Motor neuron (in vitro differentiated cells): Measurements from ENCODE around the gene EPB41L2. TPM values are rescaled to one million over a fixed set of nuclear protein-coding genes. Genes with fewer than 3 reads are reported as not detected.
A peak's percentile ranks its signal among the peaks of the same experiment; 100 is the strongest.

ENCODE experiments used
- ATAC-seq, 8 experiments: fragments of 200-7000 bp; cut with Tn5 transposase; replicated peaks in 6 of 8; 2 replicates each; pipeline ENCODE4 v1.8.0; 2021; ENCODE audit warnings: mild to moderate bottlenecking in 8 of 8, moderate library complexity in 8 of 8
- H3K27ac ChIP-seq, 2 donors: fragments of 250-450 bp; sonication (Bioruptor Pico); 2 replicates each; pipeline ENCODE4 v1.9.0; 2021; ENCODE audit warnings: antibody characterized with exemption in 2 of 2, mild to moderate bottlenecking in 2 of 2, moderate library complexity in 1 of 2
- H3K4me1 ChIP-seq, 2 donors: fragments of 250-450 bp; sonication (Bioruptor Pico); replicated peaks in 1 of 2; 2 replicates each; pipeline ENCODE4 v1.6.1; 2021; ENCODE audit warnings: antibody characterized with exemption in 2 of 2, mild to moderate bottlenecking in 2 of 2, moderate library complexity in 1 of 2
- H3K4me3 ChIP-seq, 5 donors: fragments of 250-450 bp; sonication (Bioruptor Pico); 2 replicates each; pipeline ENCODE4 v1.9.0; 2021; ENCODE audit warnings: antibody characterized with exemption in 5 of 5, mild to moderate bottlenecking in 5 of 5, moderate library complexity in 4 of 5
- WGBS, 10 experiments: fragments of 450-650 bp; shearing (Covaris generic); methylation state at CpG; one replicate each; pipeline ENCODE4 v1.0.0; 2022; 5-methylcytosine and 5-hydroxymethylcytosine counted together
- in situ Hi-C, 9 experiments: fragments of 400-800 bp; cut with MboI; loops; one replicate each; pipeline ENCODE4 v1.15.0; 2021; ENCODE audit warnings: low sequenced_read_pairs in 9 of 9, low pct_unique_long_range_greater_than_20kb in 2 of 9; ENCODE audit not compliant: unreplicated experiment in 9 of 9
- total RNA-seq, 8 experiments: library from RNA; unstranded; fragments of 300-600 nt; gene quantifications; 2 replicates each; pipeline versions ENCODE4 v1.2.3 to v1.2.4, GENCODE V29; 2022

The EPB41L2 gene
- total RNA-seq, 8 experiments from 2014 or later: 17.0 to 135 (median 34.5) TPM

GRCh38 chr6:131003488-131004386, 59.3 kb downstream of the EPB41L2 start:
- WGBS, 10 experiments: 46 to 100% (median 85%) methylated on average over 1 to 5 of the region's 5 CpGs
- peak in 1 of 8 experiments; percentile 19 for ATAC-seq
- H3K4me3 ChIP-seq: no peak overlapping the region
- no peak overlapping the region for H3K27ac ChIP-seq
- peaks cover 0 to 3% of the 10 kb centered on the region in 2 donors for H3K4me1 ChIP-seq
- in situ Hi-C loops: no loop called here

DNA sequence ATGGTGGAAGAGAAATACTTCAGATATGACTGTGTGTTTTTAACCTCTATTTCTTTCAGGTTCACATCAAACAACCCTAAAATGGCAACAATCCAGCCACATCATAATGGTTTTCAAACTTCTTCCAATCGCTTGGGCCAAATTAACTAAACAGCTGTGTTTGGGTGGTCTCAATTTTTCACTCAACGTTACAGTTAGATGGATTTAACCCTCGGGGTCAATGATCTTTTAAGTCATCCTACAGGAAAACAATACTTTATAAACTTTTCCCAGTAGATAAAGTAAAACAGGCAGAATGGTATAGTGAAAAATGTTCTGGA, 60.4 kb downstream of the EPB41L2 start:
- in situ Hi-C loops: no loop called here
- WGBS, 10 experiments: 13 to 87% (median 64%) methylated on average over 2 to 3 of the region's 3 CpGs; no CpG with 5 or more reads in 2 of the 10 experiments
- H3K27ac ChIP-seq: no peak overlapping the region
- no peak for ATAC-seq
- H3K4me1 ChIP-seq: peaks cover 0 to 3% of the 10 kb centered on the region in 2 donors
- H3K4me3 ChIP-seq: no peak overlapping the region

- ATAC-seq: no peak
These were observed 60.9 kb downstream of the EPB41L2 start for GRCh38 chr6:131001945-131002660.

DNA sequence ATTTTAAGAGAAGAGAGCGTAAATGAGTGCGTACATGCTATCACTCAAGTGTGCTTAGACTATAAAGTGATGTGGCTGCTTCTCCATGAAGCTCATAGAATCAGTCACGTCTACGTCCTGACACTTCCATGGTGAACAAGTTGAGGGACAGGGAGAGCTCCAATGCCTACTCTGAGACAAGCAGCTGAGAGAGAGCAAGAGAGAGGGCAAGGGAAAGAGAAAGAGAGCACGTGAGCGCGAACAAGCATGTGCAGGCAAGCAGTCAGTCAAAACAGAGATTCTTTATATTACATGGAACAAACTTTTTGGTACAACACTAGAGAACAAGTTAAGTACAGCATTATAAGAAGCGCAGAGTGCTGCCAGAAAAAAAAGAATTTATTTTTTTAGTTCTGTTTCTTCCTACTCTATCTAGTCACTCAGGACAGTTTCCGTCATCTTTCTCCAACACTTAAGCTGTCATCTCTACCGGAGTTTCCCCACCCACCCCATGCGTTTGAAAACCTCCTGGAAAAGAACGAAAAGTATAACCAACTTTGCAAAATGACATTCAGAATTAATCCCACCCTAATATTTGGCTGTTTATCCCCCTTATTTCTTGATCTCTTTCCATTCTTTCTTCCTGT, 61.8 kb downstream of the EPB41L2 start:
- ATAC-seq: no peak
- in situ Hi-C loops: no loop called here
- Histone ChIP-seq H3K27ac (no peak overlapping the region), H3K4me3 (no peak overlapping the region), H3K4me1 (peaks cover 7 to 8% of the 10 kb centered on the region in 2 donors)
- WGBS, 10 experiments: 53 to 94% (median 88%) methylated on average over 4 to 12 of the region's 12 CpGs

More at GRCh38 chr6:131001945-131002660, 60.9 kb downstream of the EPB41L2 start:
- WGBS, 10 experiments: 67 to 100% (median 81%) methylated on average over 1 to 8 of the region's 8 CpGs
- H3K4me3 ChIP-seq: no peak overlapping the region
- H3K27ac ChIP-seq: no peak overlapping the region
- peaks cover 3 to 5% of the 10 kb centered on the region in 2 donors for H3K4me1 ChIP-seq
- in situ Hi-C loops: no loop called here

- 80 to 100% (median 90%) methylated on average over 4 to 6 of the region's 6 CpGs; no CpG with 5 or more reads in 3 of the 10 experiments for WGBS, 10 experiments
- no peak overlapping the region for H3K4me3 ChIP-seq
- H3K4me1 ChIP-seq: peaks cover 7 to 8% of the 10 kb centered on the region in 2 donors
- in situ Hi-C loops: no loop called here
- H3K27ac ChIP-seq: no peak overlapping the region
- ATAC-seq: no peak
These were observed 62.5 kb downstream of the EPB41L2 start for GRCh38 chr6:131000544-131000943.

DNA sequence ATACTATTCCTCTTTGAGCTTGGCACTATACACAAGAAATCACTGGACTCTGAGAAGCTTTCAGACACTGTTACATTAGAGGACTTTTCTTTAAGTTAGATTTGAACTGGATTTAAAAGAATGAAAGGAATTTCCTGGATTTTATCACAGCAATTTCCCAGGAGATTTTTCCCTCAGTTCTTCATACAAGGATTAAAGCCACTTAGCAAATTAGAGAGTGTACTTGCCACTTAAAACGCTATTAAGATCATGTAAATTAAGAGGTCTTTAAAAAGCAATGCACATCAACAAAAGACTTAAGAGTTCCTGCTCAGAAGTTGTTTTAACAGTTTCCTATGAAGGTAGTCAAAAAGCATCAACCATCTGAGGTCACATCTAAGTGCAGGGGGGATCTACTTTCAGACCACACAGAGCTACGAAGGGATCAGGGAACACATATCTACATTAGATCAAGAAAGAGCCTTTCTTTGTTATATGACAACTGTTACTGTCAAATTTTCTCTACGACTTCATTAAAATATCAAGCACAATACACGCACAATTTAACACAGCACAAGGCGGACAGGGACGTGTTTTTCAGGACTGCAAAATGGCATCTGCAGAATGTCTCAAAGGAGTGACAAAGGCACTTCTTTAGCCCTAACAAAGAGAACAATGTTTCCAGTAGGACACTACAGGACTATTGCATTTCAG, 65.8 kb downstream of the EPB41L2 start:
- Histone ChIP-seq H3K27ac (peak overlapping the region in 1 of 2 donors; percentile 13), H3K4me1 (peaks cover 4 to 8% of the 10 kb centered on the region in 2 donors), H3K4me3 (peak overlapping the region in 2 of 5 donors; percentile 5 to 13)
- in situ Hi-C loops: no loop called here
- ATAC-seq: peak in 6 of 8 experiments; percentile 40 to 81 (median 76)
- WGBS, 10 experiments: 0 to 74% (median 10%) methylated on average over 1 to 6 of the region's 6 CpGs

- Histone ChIP-seq H3K4me3 (no peak overlapping the region), H3K27ac (no peak overlapping the region), H3K4me1 (peaks cover 4 to 8% of the 10 kb centered on the region in 2 donors)
- 33 to 100% (median 100%) methylated on average over 1 of the region's 1 CpG; no CpG with 5 or more reads in 4 of the 10 experiments for WGBS, 10 experiments
- no peak for ATAC-seq
- in situ Hi-C loops: no loop called here
These were observed 66.4 kb downstream of the EPB41L2 start for GRCh38 chr6:130996635-130997034.

DNA sequence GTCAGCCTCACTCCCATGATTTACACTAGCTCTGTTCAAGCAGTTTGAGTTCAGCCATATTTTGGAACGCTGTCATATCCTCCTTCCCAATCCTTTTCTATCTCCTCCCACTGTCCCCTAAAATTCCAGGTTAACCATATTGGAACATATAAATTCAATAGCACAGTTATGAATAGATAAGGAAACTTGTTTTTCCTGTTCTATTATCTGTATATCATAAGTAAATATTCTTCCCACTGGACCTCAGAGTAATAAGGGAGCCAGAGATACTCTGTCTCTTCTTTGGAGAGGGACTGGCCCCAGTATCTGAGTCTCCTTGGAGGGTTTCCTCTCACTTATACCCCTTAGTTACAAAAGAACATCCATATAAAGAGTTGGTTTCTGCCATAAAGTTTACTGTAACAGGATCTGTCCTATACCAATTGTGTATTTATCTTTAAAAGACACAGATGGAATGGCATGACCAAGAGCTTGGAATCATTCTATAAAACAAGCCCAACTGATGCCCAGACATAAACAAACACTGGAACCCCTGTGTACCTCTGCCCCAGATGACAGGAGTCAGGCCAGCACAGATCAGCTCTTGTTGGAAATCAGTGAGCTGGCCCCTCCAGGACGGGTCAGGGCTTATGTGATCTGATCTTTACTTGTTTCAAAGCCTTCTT, 67.1 kb downstream of the EPB41L2 start:
- WGBS, 10 experiments: 83 to 100% (median 100%) methylated on average over 1 to 2 of the region's 2 CpGs; no CpG with 5 or more reads in 3 of the 10 experiments
- Histone ChIP-seq H3K27ac (no peak overlapping the region), H3K4me3 (no peak overlapping the region), H3K4me1 (peaks cover 4 to 8% of the 10 kb centered on the region in 2 donors)
- in situ Hi-C loops: no loop called here
- ATAC-seq: no peak

- in situ Hi-C loops: no loop called here
- 92 to 100% (median 96%) methylated on average over 2 to 8 of the region's 10 CpGs; no CpG with 5 or more reads in 4 of the 10 experiments for WGBS, 10 experiments
- peaks cover 4 to 8% of the 10 kb centered on the region in 2 donors for H3K4me1 ChIP-seq
- no peak overlapping the region for H3K27ac ChIP-seq
- no peak for ATAC-seq
- no peak overlapping the region for H3K4me3 ChIP-seq
These were observed 68.5 kb downstream of the EPB41L2 start for GRCh38 chr6:130994319-130995097.

DNA sequence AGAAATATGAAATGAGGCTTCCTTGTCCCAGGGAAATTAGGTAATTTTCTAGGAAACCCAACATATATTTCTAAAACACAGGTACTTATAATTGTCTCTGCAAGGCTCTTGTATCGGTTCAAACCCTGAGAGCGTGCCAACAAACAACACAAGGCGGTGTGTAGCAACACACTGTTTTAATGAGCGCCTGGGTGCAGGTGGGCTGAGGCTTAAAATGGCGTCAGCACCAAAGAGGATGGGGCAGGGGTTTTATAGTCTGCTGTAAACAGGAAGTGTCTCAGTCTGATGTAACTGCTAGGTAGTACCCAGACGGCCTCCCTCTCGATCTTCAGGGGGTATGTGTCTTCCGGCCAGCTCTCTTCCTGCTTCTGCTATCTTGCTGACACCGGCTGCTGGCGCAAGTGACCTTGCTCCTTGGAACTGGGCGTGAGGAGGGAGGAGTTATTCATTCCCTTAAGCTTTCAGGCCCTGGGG, 69.7 kb downstream of the EPB41L2 start:
- ATAC-seq: no peak
- WGBS, 10 experiments: 88 to 100% (median 92%) methylated on average over 2 to 8 of the region's 11 CpGs; no CpG with 5 or more reads in 3 of the 10 experiments
- H3K4me1 ChIP-seq: peaks cover 4 to 8% of the 10 kb centered on the region in 2 donors
- in situ Hi-C loops: no loop called here
- no peak overlapping the region for H3K4me3 ChIP-seq
- H3K27ac ChIP-seq: no peak overlapping the region

DNA sequence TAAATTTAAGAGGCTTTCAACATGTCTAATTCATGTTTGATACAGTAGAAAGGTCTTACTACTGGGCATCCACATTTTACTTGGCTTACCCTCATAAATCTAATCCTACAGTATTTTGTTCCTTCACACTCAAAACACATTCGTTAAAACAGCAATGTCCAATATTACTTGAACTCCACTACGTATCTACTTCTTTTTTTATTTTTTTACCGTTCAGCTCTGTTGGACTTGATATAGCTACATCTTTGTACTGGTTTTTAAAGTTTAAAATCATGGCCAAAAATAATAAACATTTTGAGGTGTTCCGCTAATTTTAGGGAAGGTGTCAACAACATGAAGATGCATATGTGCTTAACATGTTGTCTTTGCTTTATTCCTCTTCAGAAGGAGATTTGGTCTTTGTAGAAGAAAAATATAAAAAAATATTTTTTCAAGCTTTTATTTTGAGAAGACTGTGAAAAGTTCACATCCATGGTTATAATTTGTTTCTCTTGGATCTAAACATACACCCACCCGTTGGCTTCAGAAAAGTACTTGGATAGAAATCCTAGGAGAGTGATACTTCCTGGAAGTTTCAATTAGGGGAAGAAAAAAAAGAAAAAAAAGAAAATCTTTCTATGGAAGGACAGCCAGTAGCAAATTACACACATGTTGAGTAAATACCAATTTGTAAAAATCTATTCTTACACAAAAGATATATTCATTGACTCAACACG, 71.5 kb downstream of the EPB41L2 start:
- in situ Hi-C loops: no loop called here
- 54 to 100% (median 94%) methylated on average over 4 to 6 of the region's 6 CpGs for WGBS, 10 experiments
- H3K27ac ChIP-seq: no peak overlapping the region
- H3K4me3 ChIP-seq: no peak overlapping the region
- no peak for ATAC-seq
- no peaks in the 10 kb centered on the region for H3K4me1 ChIP-seq
